WTC11 (cell line): ENCODE measurements around the gene PCID2. TPM values are rescaled to one million over a fixed set of nuclear protein-coding genes. Genes with fewer than 3 reads are reported as not detected.

ENCODE experiments used
- ATAC-seq: fragments of 200-7000 bp; cut with Tn5 transposase; 2 replicates; pipeline ENCODE4 v1.10.0; 2021; ENCODE audit warnings: mild to moderate bottlenecking, moderate library complexity
- CTCF ChIA-PET: fragments of 300-600 bp; sonication (Branson Sonifier 250); formaldehyde crosslinking; loops from one replicate; lab custom pipeline; 2021; ENCODE audit warnings: antibody characterized with exemption; lab: Charles Lee
- POLR2A ChIA-PET: fragments of 350-600 bp; sonication (Branson Sonifier 250); formaldehyde crosslinking; loops from one replicate; lab custom pipeline; 2021; ENCODE audit warnings: antibody characterized with exemption; lab: Charles Lee
- DNase-seq: peaks from one replicate; pipeline ENCODE4 v3.0.0; 2021; ENCODE audit warnings: low spot score
- H3K27ac Mint-ChIP-seq: 2 replicates; pipeline ENCODE4 v1.8.0; 2021; ENCODE audit warnings: mixed read lengths
- H3K27me3 Mint-ChIP-seq: 2 replicates; pipeline ENCODE4 v1.8.0; 2021; ENCODE audit warnings: low read depth, mild to moderate bottlenecking, moderate library complexity, mixed read lengths
- H3K36me3 Mint-ChIP-seq: 2 replicates; pipeline ENCODE4 v1.8.0; 2021; ENCODE audit warnings: mixed read lengths
- H3K4me1 Mint-ChIP-seq: 2 replicates; pipeline ENCODE4 v1.8.0; 2022; ENCODE audit warnings: mixed read lengths
- H3K4me3 Mint-ChIP-seq: 2 replicates; pipeline ENCODE4 v1.8.0; 2021; ENCODE audit warnings: mild to moderate bottlenecking, moderate library complexity, mixed read lengths
- H3K9me3 Mint-ChIP-seq: 2 replicates; pipeline ENCODE4 v1.8.0; 2021; ENCODE audit warnings: mixed read lengths
- AFF4 ChIP-seq: sonication (generic); formaldehyde crosslinking; IDR thresholded peaks from 2 replicates; pipeline ENCODE4 v1.8.1; 2023; ENCODE audit warnings: mild to moderate bottlenecking, missing genetic modification reagents, borderline replicate concordance
- ATF2 ChIP-seq: sonication (generic); formaldehyde crosslinking; IDR thresholded peaks from 2 replicates; pipeline ENCODE4 v1.8.1; 2022; ENCODE audit warnings: low read depth, missing genetic modification reagents, borderline replicate concordance
- CBFB ChIP-seq: sonication (generic); formaldehyde crosslinking; IDR thresholded peaks from 2 replicates; pipeline ENCODE4 v1.8.1; 2022; ENCODE audit warnings: mild to moderate bottlenecking, low read depth, missing genetic modification reagents
- EMX1 ChIP-seq: fragments of 250-450 bp; sonication (Bioruptor Pico); IDR thresholded peaks from 2 replicates; pipeline ENCODE4 v1.8.0; 2021; ENCODE audit warnings: mild to moderate bottlenecking
- ETV6 ChIP-seq: sonication (generic); formaldehyde crosslinking; IDR thresholded peaks from 2 replicates; pipeline ENCODE4 v1.8.1; 2022; ENCODE audit warnings: mild to moderate bottlenecking, missing genetic modification reagents
- FOXK1 ChIP-seq: sonication (generic); formaldehyde crosslinking; IDR thresholded peaks from 2 replicates; pipeline ENCODE4 v1.8.0; 2022; ENCODE audit warnings: mild to moderate bottlenecking, moderate library complexity, missing genetic modification reagents
- IRF2 ChIP-seq: sonication (generic); formaldehyde crosslinking; IDR thresholded peaks from 2 replicates; pipeline ENCODE4 v1.8.0; 2022; ENCODE audit warnings: low read depth, missing genetic modification reagents, borderline replicate concordance
- JAZF1 ChIP-seq: fragments of 250-450 bp; sonication (Bioruptor Pico); IDR thresholded peaks from 2 replicates; pipeline ENCODE4 v1.9.0; 2021; ENCODE audit warnings: moderate library complexity, mild to moderate bottlenecking, inconsistent platforms
- MAX ChIP-seq: sonication (generic); formaldehyde crosslinking; IDR thresholded peaks from 2 replicates; pipeline ENCODE4 v1.8.0; 2022; ENCODE audit warnings: mild to moderate bottlenecking, missing genetic modification reagents
- NFATC4 ChIP-seq: fragments of 250-450 bp; sonication (Bioruptor Pico); IDR thresholded peaks from 2 replicates; pipeline ENCODE4 v1.9.0; 2021; ENCODE audit warnings: mild to moderate bottlenecking
- NR3C1 ChIP-seq: sonication (generic); formaldehyde crosslinking; conservative IDR thresholded peaks from 2 replicates; pipeline ENCODE4 v1.8.1; 2023; ENCODE audit warnings: low read depth, mild to moderate bottlenecking, missing genetic modification reagents
- SMAD4 ChIP-seq: sonication (generic); formaldehyde crosslinking; IDR thresholded peaks from 2 replicates; pipeline ENCODE4 v1.8.0; 2022; ENCODE audit warnings: mild to moderate bottlenecking, missing genetic modification reagents
- TEAD1 ChIP-seq: sonication (generic); formaldehyde crosslinking; IDR thresholded peaks from 2 replicates; pipeline ENCODE4 v1.8.0; 2022; ENCODE audit warnings: mild to moderate bottlenecking, missing genetic modification reagents
- ZMAT4 ChIP-seq: fragments of 250-450 bp; sonication (Bioruptor Pico); IDR thresholded peaks from 2 replicates; pipeline ENCODE4 v1.9.0; 2021; ENCODE audit warnings: mild to moderate bottlenecking
- ZNF121 ChIP-seq: sonication (generic); formaldehyde crosslinking; IDR thresholded peaks from 2 replicates; pipeline ENCODE4 v1.8.0; 2023; ENCODE audit warnings: missing genetic modification reagents
- ZSCAN18 ChIP-seq: fragments of 250-450 bp; sonication (Bioruptor Pico); IDR thresholded peaks from 2 replicates; pipeline ENCODE4 v2.1.2; 2022; ENCODE audit warnings: mild to moderate bottlenecking, moderate library complexity
- total RNA-seq: library from RNA; stranded (reverse); gene quantifications from 3 replicates; pipeline ENCODE4 v1.2.3, GENCODE V29; 2021

PCID2 gene
- total RNA-seq, 1 experiment from 2014 or later: 69.4 TPM

GRCh38 chr13:113147206-113147605 lies 61.3 kb downstream of the PCID2 start:
- H3K4me1 Mint-ChIP-seq: peaks cover 2% of the 10 kb centered on the region
- H3K4me3 Mint-ChIP-seq: no peak overlapping the region
- no peak for TF ChIP-seq MAX (CRISPR knock-in tag)
- no peak for TF ChIP-seq FOXK1 (CRISPR knock-in tag)
- TF ChIP-seq ETV6 (CRISPR knock-in tag): no peak
- no peak for TF ChIP-seq IRF2 (CRISPR knock-in tag)
- DNase-seq (no peak), ATAC-seq (no peak)
- H3K27me3 Mint-ChIP-seq: peaks cover 14% of the 10 kb centered on the region
- ChIA-PET CTCF (interaction anchor here (2.0 kb wide), 1 partner anchor 117 kb away, joined by 5 read pairs; no protein-coding TSS in a partner anchor), POLR2A (no interaction called here)
- no peaks in the 10 kb centered on the region for H3K36me3 Mint-ChIP-seq
- 0 out of 2 replicates have a peak overlapping the region, but pooled peaks have one; percentile 12 for H3K27ac Mint-ChIP-seq
- no peaks in the 10 kb centered on the region for H3K9me3 Mint-ChIP-seq

- Mint-ChIP-seq H3K27me3 (peaks cover 10% of the 10 kb centered on the region), H3K9me3 (no peaks in the 10 kb centered on the region), H3K4me1 (no peaks in the 10 kb centered on the region), H3K4me3 (no peak overlapping the region)
- CTCF ChIA-PET: interaction anchor here (2.0 kb wide), 1 partner anchor 117 kb away, joined by 5 read pairs; no protein-coding TSS in a partner anchor
- DNase-seq: no peak
- POLR2A ChIA-PET: no interaction called here
- no peak for ATAC-seq
- no peak for TF ChIP-seq AFF4 (CRISPR knock-in tag)
- no peak for TF ChIP-seq NR3C1 (CRISPR knock-in tag)
- no peak for TF ChIP-seq NFATC4
- no peak for TF ChIP-seq EMX1 (CRISPR knock-in tag)
- no peak for TF ChIP-seq ETV6 (CRISPR knock-in tag)
- TF ChIP-seq JAZF1 (CRISPR knock-in tag): no peak
- no peak for TF ChIP-seq CBFB
- no peak for TF ChIP-seq TEAD1
- TF ChIP-seq SMAD4: no peak
- TF ChIP-seq ZMAT4 (CRISPR knock-in tag): no peak
- no peak for TF ChIP-seq ZNF121
- no peak for TF ChIP-seq ZSCAN18 (CRISPR knock-in tag)
- no peak for TF ChIP-seq ATF2
- TF ChIP-seq, all 79 proteins: peak for 0
- Mint-ChIP-seq H3K36me3 (no peaks in the 10 kb centered on the region), H3K27ac (0 out of 2 replicates have a peak overlapping the region, but pooled peaks have one; percentile 12)
Observed at GRCh38 chr13:113146750-113147149, 61.7 kb downstream of the PCID2 start.
